ENCODE results near the gene FHIT. TPM values are rescaled to one million over a fixed set of nuclear protein-coding genes. Genes with fewer than 3 reads are reported as not detected.

Gene FHIT
- total RNA-seq, 4 donors from 2014 or later = 0.72 to 5.2 (median 2.1) TPM

DNA sequence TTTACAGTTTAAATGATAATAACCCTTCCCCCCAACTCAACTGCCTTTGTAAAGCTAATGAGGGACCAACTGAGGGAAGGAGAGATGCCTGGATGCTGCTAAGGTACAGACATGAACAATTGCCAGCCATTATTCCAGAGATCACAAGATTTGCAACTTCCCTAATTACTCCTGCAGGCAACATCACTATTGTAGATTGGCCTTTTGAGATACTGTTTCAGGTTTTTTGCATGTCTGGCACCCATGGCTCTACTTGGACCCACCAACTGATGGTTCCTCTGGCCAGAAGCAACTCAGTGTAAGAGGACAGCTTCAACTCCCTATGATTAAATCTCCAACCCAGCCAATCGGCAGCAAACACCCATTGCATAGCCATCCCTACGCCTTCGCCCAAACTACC, 478.7 kb downstream of the FHIT start:
- DNase-seq (no peak), ATAC-seq (no peak)
- H3K36me3 ChIP-seq = no peaks in the 10 kb centered on the region
- TF ChIP-seq, protein P1, sequence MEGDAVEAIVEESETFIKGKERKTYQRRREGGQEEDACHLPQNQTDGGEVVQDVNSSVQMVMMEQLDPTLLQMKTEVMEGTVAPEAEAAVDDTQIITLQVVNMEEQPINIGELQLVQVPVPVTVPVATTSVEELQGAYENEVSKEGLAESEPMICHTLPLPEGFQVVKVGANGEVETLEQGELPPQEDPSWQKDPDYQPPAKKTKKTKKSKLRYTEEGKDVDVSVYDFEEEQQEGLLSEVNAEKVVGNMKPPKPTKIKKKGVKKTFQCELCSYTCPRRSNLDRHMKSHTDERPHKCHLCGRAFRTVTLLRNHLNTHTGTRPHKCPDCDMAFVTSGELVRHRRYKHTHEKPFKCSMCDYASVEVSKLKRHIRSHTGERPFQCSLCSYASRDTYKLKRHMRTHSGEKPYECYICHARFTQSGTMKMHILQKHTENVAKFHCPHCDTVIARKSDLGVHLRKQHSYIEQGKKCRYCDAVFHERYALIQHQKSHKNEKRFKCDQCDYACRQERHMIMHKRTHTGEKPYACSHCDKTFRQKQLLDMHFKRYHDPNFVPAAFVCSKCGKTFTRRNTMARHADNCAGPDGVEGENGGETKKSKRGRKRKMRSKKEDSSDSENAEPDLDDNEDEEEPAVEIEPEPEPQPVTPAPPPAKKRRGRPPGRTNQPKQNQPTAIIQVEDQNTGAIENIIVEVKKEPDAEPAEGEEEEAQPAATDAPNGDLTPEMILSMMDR (IDR thresholded peaks at IDR 0.05 in 4 of 5, conservative IDR thresholded peaks at IDR 0.05 in 1 of 5) = no peak
- TF ChIP-seq POLR2A (IDR thresholded peaks at IDR 0.05) = no peak
- in situ Hi-C loops (cut with MboI; ENCODE audit: low sequenced_read_pairs in 4 of 4) = no loop called here
- no peak overlapping the region for H3K27ac ChIP-seq
- no peaks in the 10 kb centered on the region for H3K27me3 ChIP-seq
- intact Hi-C loops (cut with DNase I; ENCODE audit: low total_unique reads) = no loop called here
- no peak overlapping the region for H3K4me3 ChIP-seq
- no peaks in the 10 kb centered on the region for H3K4me1 ChIP-seq
- H3K9me3 ChIP-seq = no peaks in the 10 kb centered on the region

DNA sequence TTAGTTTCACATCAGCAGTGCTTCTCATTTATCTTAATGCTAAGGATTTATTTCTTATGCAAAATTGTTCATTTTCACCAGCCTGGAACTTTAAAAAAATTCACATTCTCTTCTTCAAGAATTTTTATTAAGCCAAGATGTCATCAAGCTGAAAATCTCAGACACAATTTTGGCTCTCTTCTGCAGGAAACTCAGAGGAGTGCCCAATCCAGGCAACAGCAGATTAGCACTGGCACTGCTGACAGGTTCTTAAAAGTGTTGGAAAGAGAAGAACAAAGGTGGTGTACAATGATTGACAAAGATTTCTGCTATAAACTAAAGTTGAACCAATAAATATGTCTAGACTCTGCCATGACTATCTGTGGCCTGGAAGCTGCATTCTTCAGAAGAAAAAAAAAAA, 479.5 kb downstream of the FHIT start:
- DNase-seq (no peak), ATAC-seq (no peak)
- in situ Hi-C loops (cut with MboI; ENCODE audit: low sequenced_read_pairs in 4 of 4) = no loop called here
- Histone ChIP-seq H3K36me3 (no peaks in the 10 kb centered on the region), H3K27ac (no peak overlapping the region), H3K4me3 (no peak overlapping the region), H3K9me3 (no peaks in the 10 kb centered on the region), H3K27me3 (no peaks in the 10 kb centered on the region), H3K4me1 (no peaks in the 10 kb centered on the region)
- intact Hi-C loops (cut with DNase I; ENCODE audit: low total_unique reads) = no loop called here
- TF ChIP-seq, protein P1 (IDR thresholded peaks at IDR 0.05 in 4 of 5, conservative IDR thresholded peaks at IDR 0.05 in 1 of 5) = no peak
- no peak for TF ChIP-seq POLR2A (IDR thresholded peaks at IDR 0.05)

DNA sequence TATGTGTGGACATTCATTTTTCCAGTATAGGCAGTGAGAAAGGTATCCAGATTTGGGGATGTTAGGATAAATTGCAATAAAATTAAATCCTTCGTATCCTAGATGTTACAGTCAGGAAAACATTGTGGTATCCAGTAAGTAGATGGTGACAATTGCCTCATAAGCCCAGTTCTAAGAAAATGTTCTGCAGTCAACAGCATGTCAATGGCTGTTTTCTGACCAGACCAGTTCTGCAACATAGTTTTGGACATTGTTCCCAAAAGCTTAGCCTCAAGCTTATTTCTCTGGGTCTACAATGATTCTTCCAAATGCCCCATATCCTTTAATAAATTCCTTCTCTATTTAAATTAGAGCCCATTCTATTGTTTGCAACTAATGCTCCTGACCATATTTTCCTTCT, 480.7 kb downstream of the FHIT start:
- in situ Hi-C loops (cut with MboI; ENCODE audit: low sequenced_read_pairs in 4 of 4) = no loop called here
- TF ChIP-seq POLR2A (IDR thresholded peaks at IDR 0.05) = no peak
- TF ChIP-seq, protein P1 (IDR thresholded peaks at IDR 0.05 in 4 of 5, conservative IDR thresholded peaks at IDR 0.05 in 1 of 5) = no peak
- DNase-seq (no peak), ATAC-seq (no peak)
- Histone ChIP-seq H3K4me1 (no peaks in the 10 kb centered on the region), H3K9me3 (no peaks in the 10 kb centered on the region), H3K27me3 (no peaks in the 10 kb centered on the region), H3K27ac (no peak overlapping the region), H3K36me3 (no peaks in the 10 kb centered on the region), H3K4me3 (no peak overlapping the region)
- intact Hi-C loops (cut with DNase I; ENCODE audit: low total_unique reads) = no loop called here

DNA sequence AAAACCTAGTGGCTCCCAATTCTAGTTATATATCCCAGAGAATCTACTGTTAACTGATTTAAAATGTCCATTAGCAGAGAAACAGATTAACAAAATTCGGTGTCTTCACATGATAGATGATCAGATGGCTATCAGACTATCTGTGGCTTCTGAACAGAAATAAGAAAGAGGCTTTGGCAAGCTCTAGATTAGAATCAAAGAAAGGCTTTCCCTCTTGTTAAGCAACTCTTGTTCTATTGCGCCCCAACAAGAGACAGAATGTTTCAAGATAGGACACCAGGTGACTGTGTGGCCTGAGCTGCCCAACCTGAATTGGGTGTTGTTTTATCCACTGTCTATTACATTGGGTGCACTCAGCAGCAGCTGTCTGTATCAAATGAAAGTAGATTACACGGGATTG, 483.7 kb downstream of the FHIT start:
- intact Hi-C loops (cut with DNase I; ENCODE audit: low total_unique reads) (no loop called here), in situ Hi-C loops (cut with MboI; ENCODE audit: low sequenced_read_pairs in 4 of 4) (no loop called here)
- no peak for DNase-seq
- H3K4me3 ChIP-seq = no peak overlapping the region
- ATAC-seq = no peak
- TF ChIP-seq, protein P1 (IDR thresholded peaks at IDR 0.05 in 4 of 5, conservative IDR thresholded peaks at IDR 0.05 in 1 of 5) = no peak
- no peak for TF ChIP-seq POLR2A (IDR thresholded peaks at IDR 0.05)
- H3K27ac ChIP-seq = no peak overlapping the region
- H3K27me3 ChIP-seq = no peaks in the 10 kb centered on the region
- no peaks in the 10 kb centered on the region for H3K9me3 ChIP-seq
- H3K4me1 ChIP-seq = no peaks in the 10 kb centered on the region
- no peaks in the 10 kb centered on the region for H3K36me3 ChIP-seq

DNA sequence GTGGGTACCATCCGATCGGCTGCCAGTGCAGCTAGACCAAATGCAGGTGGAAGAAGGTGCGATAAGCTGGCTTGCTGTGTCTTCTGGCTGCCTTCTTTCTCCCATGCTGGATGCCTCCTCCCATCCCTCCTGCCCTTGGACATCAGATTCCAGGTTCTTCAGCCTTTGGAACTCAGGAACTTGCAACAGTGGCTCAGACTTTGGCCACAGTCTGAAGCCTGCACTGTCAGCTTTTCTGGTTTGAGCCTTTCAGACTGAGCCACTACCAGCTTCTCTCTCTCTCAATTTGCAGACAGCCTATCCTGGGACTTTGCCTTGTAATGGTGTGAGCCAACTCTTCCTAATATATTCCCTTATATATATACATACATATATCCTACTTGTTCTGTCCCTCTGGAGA, 485.5 kb downstream of the FHIT start:
- no peaks in the 10 kb centered on the region for H3K27me3 ChIP-seq
- in situ Hi-C loops (cut with MboI; ENCODE audit: low sequenced_read_pairs in 4 of 4) = no loop called here
- H3K9me3 ChIP-seq = no peaks in the 10 kb centered on the region
- no peak overlapping the region for H3K27ac ChIP-seq
- H3K36me3 ChIP-seq = no peaks in the 10 kb centered on the region
- no peak for TF ChIP-seq POLR2A (IDR thresholded peaks at IDR 0.05)
- TF ChIP-seq, protein P1 (IDR thresholded peaks at IDR 0.05 in 4 of 5, conservative IDR thresholded peaks at IDR 0.05 in 1 of 5) = no peak
- no peaks in the 10 kb centered on the region for H3K4me1 ChIP-seq
- no peak for ATAC-seq
- intact Hi-C loops (cut with DNase I; ENCODE audit: low total_unique reads) = no loop called here
- no peak overlapping the region for H3K4me3 ChIP-seq
- no peak for DNase-seq
